Bone marrow (tissue), 2 donors: ENCODE results near the gene FOXO3.

Source experiments
- DNase-seq, 2 donors: peaks; one replicate each; lab custom pipeline; 2025; lab: John Stamatoyannopoulos, UW

The FOXO3 gene

GRCh38 chr6:108594640-108595039, 33.9 kb downstream of the FOXO3 start:
- DNase-seq, result no peak

DNA sequence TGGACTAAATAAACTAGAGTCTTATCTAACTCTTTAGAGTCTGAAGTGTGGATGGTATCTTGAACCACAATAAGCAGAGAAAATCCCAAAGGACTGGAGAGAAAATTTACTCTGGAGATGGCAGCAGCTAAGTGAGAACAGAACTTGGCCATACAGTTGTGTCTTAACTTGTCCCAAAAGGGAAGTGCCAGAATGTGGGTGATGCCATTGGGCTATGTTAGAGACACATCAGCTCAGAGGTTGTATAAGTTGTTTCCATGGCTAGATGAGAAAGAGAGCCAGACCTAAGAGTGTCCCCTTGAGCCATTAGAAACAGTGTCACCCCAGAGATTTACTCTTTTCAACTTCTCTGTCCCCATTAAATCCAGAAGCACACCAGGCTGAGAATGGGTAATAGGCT, 36.2 kb downstream of the FOXO3 start:
- DNase-seq, result no peak

- DNase-seq, result no peak
These were observed 37.0 kb downstream of the FOXO3 start for GRCh38 chr6:108597572-108598304.

- no peak for DNase-seq
These were observed 37.7 kb downstream of the FOXO3 start for GRCh38 chr6:108598305-108598863.

- no peak for DNase-seq
These were observed 43.4 kb downstream of the FOXO3 start for GRCh38 chr6:108604156-108604555.

GRCh38 chr6:108606250-108606690, 45.6 kb downstream of the FOXO3 start:
- DNase-seq, result no peak

GRCh38 chr6:108608453-108609275, 47.9 kb downstream of the FOXO3 start:
- DNase-seq, result no peak

GRCh38 chr6:108609276-108609769, 48.6 kb downstream of the FOXO3 start:
- DNase-seq, result no peak

GRCh38 chr6:108610270-108610839, 49.6 kb downstream of the FOXO3 start:
- no peak for DNase-seq

GRCh38 chr6:108610957-108611586, 50.4 kb downstream of the FOXO3 start:
- no peak for DNase-seq

GRCh38 chr6:108612852-108613251, 52.1 kb downstream of the FOXO3 start:
- no peak for DNase-seq

- no peak for DNase-seq
These were observed 55.8 kb downstream of the FOXO3 start for GRCh38 chr6:108616544-108616943.

GRCh38 chr6:108616973-108617372, 56.3 kb downstream of the FOXO3 start:
- DNase-seq, result peak in 1 of 2 donors; percentile 27

DNA sequence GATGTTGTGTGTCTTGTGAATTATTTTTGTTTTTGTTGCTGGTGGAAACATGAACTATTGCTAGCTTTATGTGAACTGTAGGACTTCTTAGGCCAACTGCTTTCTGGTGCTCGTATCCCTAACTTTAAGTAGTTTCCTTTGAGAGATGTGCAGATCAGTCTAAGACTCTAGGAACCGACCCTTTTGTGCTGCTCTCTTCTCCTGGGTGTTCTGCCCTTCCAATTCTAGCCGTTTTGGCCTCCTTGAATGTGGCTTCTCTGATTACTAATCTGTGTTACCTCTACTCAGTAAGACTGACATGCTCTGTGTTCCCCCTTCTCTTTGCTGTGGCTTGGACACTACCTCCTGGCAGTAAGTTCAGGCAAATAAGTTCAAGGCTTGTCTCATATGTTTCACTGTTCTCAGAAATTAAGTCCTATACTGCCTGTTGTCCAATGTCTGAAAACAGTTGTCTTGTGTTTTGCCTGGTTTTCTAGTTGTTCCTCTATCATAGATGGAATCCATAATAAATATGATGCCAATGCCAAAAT, 58.0 kb downstream of the FOXO3 start:
- no peak for DNase-seq

DNA sequence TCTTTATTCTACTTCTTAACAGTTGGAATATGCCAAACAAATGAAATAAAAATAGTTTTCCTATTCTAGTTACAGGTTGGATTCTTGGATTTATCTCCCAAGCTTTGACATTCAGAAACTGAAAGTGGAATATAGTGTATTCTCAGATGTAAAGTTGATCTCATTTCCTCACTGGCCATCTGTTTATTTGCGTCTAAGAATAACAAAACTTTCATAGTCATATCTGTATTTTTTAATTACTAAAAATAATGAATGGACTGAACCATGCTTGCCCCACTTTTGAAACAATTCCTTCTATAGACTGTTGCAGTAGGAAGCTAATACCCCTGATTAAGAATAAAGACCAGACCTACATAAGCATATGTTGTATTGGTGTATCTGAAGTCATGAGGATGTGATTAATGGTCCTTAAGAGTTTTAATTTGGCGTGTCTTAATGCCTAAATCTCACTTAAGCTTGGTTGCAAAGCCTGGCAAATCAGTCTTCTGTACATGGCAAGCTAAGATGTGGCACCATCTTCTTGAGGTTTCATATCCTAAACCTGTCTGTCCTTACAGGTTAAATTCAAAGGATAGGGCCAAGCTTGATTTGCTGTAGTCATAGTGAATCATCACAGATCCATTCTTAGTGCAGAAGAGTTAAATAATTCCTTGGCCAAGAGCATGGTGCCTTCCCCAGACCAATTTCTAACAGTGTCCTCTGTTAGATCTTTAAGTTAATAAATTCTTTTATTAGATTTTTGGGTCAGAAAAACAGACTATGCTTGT, 58.9 kb downstream of the FOXO3 start:
- no peak for DNase-seq

GRCh38 chr6:108621117-108621516, 60.4 kb downstream of the FOXO3 start:
- peak; percentile 43 to 48 for DNase-seq

DNA sequence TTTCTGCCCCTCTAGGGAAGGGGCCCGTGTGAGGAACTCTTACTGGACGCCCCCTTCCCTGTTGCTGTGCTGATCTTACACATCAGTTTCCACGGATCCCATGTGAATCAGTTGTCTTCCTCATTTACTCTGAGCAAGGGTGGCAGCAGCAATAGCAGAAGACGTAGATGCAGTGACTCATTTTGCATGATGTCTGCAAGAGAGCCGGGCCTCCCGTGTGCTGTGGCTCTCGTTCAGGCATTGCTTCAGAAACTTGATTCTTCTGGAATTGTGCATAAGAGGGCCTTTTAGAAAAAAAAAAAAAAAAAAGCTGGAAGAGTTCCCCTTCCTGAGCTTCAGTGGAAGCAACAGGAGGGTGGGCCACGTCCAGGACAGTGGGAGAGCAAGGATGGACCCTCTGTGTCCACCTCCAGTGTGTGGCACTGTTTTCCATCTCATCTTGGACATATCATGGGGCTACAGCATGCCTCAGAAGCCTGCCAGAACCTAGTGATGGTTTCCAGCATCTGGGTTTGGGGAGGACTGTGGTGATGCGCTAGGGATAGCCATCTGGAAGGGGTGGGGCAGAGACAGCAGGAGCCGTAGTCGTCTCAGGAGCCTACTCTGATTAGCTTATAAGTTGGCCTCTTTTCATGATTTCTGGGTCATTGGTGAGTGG, 62.1 kb downstream of the FOXO3 start:
- peak; percentile 53 to 64 for DNase-seq

DNA sequence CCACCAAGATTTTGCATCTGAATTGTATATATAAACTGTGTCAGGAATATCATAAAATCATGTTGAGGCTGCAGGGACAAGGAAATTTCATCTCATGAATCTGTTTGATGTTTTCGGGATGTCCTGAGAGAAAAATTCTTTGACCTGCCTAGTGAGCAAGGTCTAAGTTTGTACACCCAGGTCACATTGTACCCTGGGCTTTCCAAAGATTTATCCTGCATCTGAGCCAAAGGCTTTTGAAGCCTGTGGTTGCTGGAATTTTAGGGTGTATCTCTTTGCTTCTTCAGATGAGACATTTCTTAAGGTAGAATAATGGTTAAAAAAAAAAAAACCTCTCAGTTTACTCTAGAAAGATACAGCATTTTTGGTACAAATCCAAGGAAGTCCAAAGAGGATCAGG, 63.3 kb downstream of the FOXO3 start:
- no peak for DNase-seq

- no peak for DNase-seq
These were observed 64.9 kb downstream of the FOXO3 start for GRCh38 chr6:108625581-108625980.

GRCh38 chr6:108626777-108627176, 66.1 kb downstream of the FOXO3 start:
- DNase-seq, result no peak
